ENCODE data around the gene CCNY. TPM values are rescaled to one million over a fixed set of nuclear protein-coding genes. Genes with fewer than 3 reads are reported as not detected.

The CCNY gene
- total RNA-seq, 2 donors from 2014 or later = 31.6 to 54.0 TPM

GRCh38 chr10:35585356-35585755, 249.0 kb downstream of the CCNY start:
- Histone ChIP-seq H3K27ac (no peak overlapping the region), H3K9me3 (no peaks in the 10 kb centered on the region), H3K27me3 (replicated peaks; ENCODE audit: insufficient read depth) (no peaks in the 10 kb centered on the region), H3K36me3 (no peaks in the 10 kb centered on the region), H3K4me1 (replicated peaks) (no peaks in the 10 kb centered on the region), H3K4me3 (no peak overlapping the region)
- no peak for TF ChIP-seq CTCF (IDR thresholded peaks at IDR 0.05)
- TF ChIP-seq POLR2A (IDR thresholded peaks at IDR 0.05) = no peak
- no peak for TF ChIP-seq POLR2AphosphoS5 (IDR thresholded peaks at IDR 0.05)
- 97% methylated on average over 11 of the region's 11 CpGs for WGBS
- DNase-seq (ENCODE audit: low spot score) = no peak
- intact Hi-C loops (cut with DNase I) = no loop called here

DNA sequence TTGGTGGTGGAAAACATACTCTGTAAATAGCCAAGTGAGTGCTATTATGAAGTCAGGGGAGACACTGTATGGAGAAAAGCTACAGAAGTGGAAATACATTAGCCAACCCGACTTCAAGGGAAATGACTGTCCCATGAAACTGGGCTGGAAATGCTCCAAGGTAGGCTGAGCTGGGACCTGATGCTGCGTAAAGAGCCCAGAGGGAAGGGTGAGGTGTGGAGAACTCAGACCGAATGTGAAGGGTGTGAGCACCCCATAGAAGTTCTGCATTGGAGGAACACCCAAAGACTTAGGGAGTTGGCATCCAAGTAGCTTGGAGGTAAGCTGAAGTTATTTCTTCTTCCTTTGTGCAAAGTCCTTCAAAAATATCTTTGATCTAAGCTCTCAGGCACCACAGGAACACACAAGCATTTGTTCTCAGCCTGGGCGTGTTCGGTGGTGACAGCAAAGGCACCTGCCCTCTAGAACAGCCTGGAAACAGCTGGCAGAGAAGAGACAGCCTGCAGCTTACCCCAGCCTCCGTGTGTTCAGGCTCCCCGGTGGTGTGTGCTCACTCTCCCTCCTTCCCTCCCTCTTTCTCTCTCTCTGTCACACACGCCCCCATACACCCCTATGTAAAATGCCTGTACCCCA, 249.7 kb downstream of the CCNY start:
- DNase-seq (ENCODE audit: low spot score) = no peak
- no peaks in the 10 kb centered on the region for H3K9me3 ChIP-seq
- TF ChIP-seq POLR2A (IDR thresholded peaks at IDR 0.05) = no peak
- no peak for TF ChIP-seq POLR2AphosphoS5 (IDR thresholded peaks at IDR 0.05)
- TF ChIP-seq CTCF (IDR thresholded peaks at IDR 0.05) = no peak
- WGBS = 43% methylated on average over 8 of the region's 8 CpGs
- H3K27me3 ChIP-seq (replicated peaks; ENCODE audit: insufficient read depth) = no peaks in the 10 kb centered on the region
- H3K36me3 ChIP-seq = no peaks in the 10 kb centered on the region
- intact Hi-C loops (cut with DNase I) = no loop called here
- no peaks in the 10 kb centered on the region for H3K4me1 ChIP-seq (replicated peaks)
- no peak overlapping the region for H3K4me3 ChIP-seq
- no peak overlapping the region for H3K27ac ChIP-seq

DNA sequence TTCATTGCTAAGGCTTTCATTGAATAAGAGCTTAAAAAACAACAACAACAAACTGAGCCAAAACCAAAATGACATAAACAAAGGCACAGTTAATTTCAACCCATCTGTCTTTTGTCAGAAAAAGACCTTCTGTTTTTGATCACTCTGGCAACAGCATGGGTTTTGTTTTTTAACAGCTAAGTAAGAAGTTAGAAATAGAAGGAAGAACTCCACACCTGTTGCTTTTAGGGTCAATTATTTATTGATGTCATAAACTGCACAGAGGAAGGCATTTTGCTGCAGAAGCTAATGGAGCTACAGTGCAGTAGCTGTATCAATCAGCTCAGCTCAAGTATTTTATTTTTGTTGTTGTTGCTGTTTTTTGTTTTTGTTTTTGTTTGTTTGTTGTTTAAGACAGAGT, 252.5 kb downstream of the CCNY start:
- DNase-seq (ENCODE audit: low spot score) = no peak
- no peak for TF ChIP-seq POLR2AphosphoS5 (IDR thresholded peaks at IDR 0.05)
- no peak for TF ChIP-seq CTCF (IDR thresholded peaks at IDR 0.05)
- no peak for TF ChIP-seq POLR2A (IDR thresholded peaks at IDR 0.05)
- H3K27me3 ChIP-seq (replicated peaks; ENCODE audit: insufficient read depth) = no peaks in the 10 kb centered on the region
- H3K9me3 ChIP-seq = no peaks in the 10 kb centered on the region
- H3K36me3 ChIP-seq = no peaks in the 10 kb centered on the region
- H3K4me1 ChIP-seq (replicated peaks) = no peaks in the 10 kb centered on the region
- H3K27ac ChIP-seq = no peak overlapping the region
- intact Hi-C loops (cut with DNase I) = no loop called here
- no peak overlapping the region for H3K4me3 ChIP-seq

DNA sequence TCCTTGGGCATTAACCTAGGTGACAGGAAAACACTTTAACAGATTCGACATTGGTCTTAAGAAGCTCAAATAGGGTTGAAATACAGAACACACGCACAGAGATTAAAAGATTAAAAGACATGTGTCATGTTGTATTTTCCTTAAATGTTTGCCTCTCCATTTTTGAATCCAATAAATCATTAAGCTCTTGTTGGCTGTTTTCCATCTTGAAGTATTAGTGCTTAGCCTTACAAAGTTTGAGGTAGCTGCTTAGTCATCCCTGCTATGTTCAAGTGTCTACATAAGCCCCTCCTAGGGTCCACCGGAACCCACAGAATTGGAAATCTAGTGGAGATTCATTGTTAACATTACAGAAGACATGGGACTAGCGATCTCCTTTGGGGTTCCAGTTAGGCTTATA, 256.1 kb downstream of the CCNY start:
- Histone ChIP-seq H3K9me3 (no peaks in the 10 kb centered on the region), H3K4me3 (no peak overlapping the region), H3K4me1 (replicated peaks) (no peaks in the 10 kb centered on the region), H3K27me3 (replicated peaks; ENCODE audit: insufficient read depth) (no peaks in the 10 kb centered on the region), H3K36me3 (no peaks in the 10 kb centered on the region), H3K27ac (no peak overlapping the region)
- WGBS = 84% methylated on average over 4 of the region's 4 CpGs
- intact Hi-C loops (cut with DNase I) = no loop called here
- no peak for TF ChIP-seq POLR2AphosphoS5 (IDR thresholded peaks at IDR 0.05)
- TF ChIP-seq CTCF (IDR thresholded peaks at IDR 0.05) = no peak
- no peak for TF ChIP-seq POLR2A (IDR thresholded peaks at IDR 0.05)
- no peak for DNase-seq (ENCODE audit: low spot score)

All from prostate gland (tissue), 2 donors.